ENCODE results near the gene PDIA5.

GRCh38 chr3:123067689-123068600, 1.1 kb downstream of the PDIA5 start:
- TF ChIP-seq POLR2A (IDR thresholded peaks at IDR 0.05) (no peak), CTCF (IDR thresholded peaks at IDR 0.05) (no peak)
